Right lobe of liver (tissue), 4 donors: ENCODE results near the gene SLC7A1.

Experiments
- CTCF ChIP-seq, 4 donors: fragments of 200-600 bp in 3 of 4; fragments of 450-650 bp in 1 of 4; IDR thresholded peaks; one replicate each; pipeline versions ENCODE4 v1.5.1 to v1.8.0; 2016 to 2022; ENCODE audit warnings: antibody characterized with exemption in 4 of 4, mild to moderate bottlenecking in 2 of 4
- POLR2A ChIP-seq: fragments of 450-650 bp; IDR thresholded peaks from one replicate; pipeline ENCODE4 v1.6.1; 2017; ENCODE audit warnings: antibody characterized with exemption, mild to moderate bottlenecking
- donor health status: DM: no; HTN: no; CAD: no.
- donor health status: DM: no; HTN: no; CAD: no.
- donor health status: DM: no; HTN: yes; CAD: no.

GRCh38 chr13:29597706-29598105 lies 2.2 kb upstream of the SLC7A1 start:
- TF ChIP-seq CTCF (IDR thresholded peaks at IDR 0.05) (no peak), POLR2A (no peak)
